ENCODE data around the gene KRT15.

The KRT15 gene

GRCh38 chr17:41556931-41557330 is 38.2 kb upstream of the KRT15 start:
- no peak overlapping the region for H3K27ac ChIP-seq
- TF ChIP-seq CTCF (conservative IDR thresholded peaks at IDR 0.05; ENCODE audit: low read depth), result no peak
- CTCF ChIA-PET, result interaction anchor here (1.1 to 2.1 kb wide), 2 partner anchors 8 to 106 kb away, joined by 3 to 9 read pairs; no protein-coding TSS in a partner anchor
- POLR2A ChIA-PET (ENCODE audit: low non-redundant PET), result no interaction called here
- no peak for DNase-seq (ENCODE audit: low spot score)

- DNase-seq (ENCODE audit: low spot score), result no peak
- no peak for TF ChIP-seq CTCF (conservative IDR thresholded peaks at IDR 0.05; ENCODE audit: low read depth)
- H3K27ac ChIP-seq, result no peak overlapping the region
- POLR2A ChIA-PET (ENCODE audit: low non-redundant PET), result no interaction called here
- CTCF ChIA-PET, result no interaction called here
Observed at GRCh38 chr17:41556306-41556705, 37.6 kb upstream of the KRT15 start.

GRCh38 chr17:41555105-41555887 is 36.6 kb upstream of the KRT15 start:
- no peak overlapping the region for H3K27ac ChIP-seq
- no peak for DNase-seq (ENCODE audit: low spot score)
- no peak for TF ChIP-seq CTCF (conservative IDR thresholded peaks at IDR 0.05; ENCODE audit: low read depth)
- ChIA-PET POLR2A (ENCODE audit: low non-redundant PET) (interaction anchor here (0.7 kb wide), 1 partner anchor 92 kb away, joined by 3 read pairs; no protein-coding TSS in a partner anchor), CTCF (interaction anchor here (0.6 to 0.8 kb wide), 3 partner anchors 24 to 108 kb away, joined by 3 to 7 read pairs (median 4); no protein-coding TSS in a partner anchor)

GRCh38 chr17:41553987-41554680 is 35.4 kb upstream of the KRT15 start:
- TF ChIP-seq CTCF (conservative IDR thresholded peaks at IDR 0.05; ENCODE audit: low read depth), result no peak
- ChIA-PET CTCF (interaction anchor here (0.6 to 2.2 kb wide), 4 partner anchors 109 to 748 kb away, joined by 3 to 6 read pairs (median 4); no protein-coding TSS in a partner anchor), POLR2A (ENCODE audit: low non-redundant PET) (no interaction called here)
- no peak for DNase-seq (ENCODE audit: low spot score)
- H3K27ac ChIP-seq, result no peak overlapping the region

- DNase-seq (ENCODE audit: low spot score), result no peak
- ChIA-PET POLR2A (ENCODE audit: low non-redundant PET) (no interaction called here), CTCF (interaction anchor here (0.6 to 2.2 kb wide), 2 partner anchors 112 to 139 kb away, joined by 3 to 6 read pairs; no protein-coding TSS in a partner anchor)
- TF ChIP-seq CTCF (conservative IDR thresholded peaks at IDR 0.05; ENCODE audit: low read depth), result no peak
- no peak overlapping the region for H3K27ac ChIP-seq
Observed at GRCh38 chr17:41553176-41553575, 34.5 kb upstream of the KRT15 start.

GRCh38 chr17:41552455-41552854 is 33.8 kb upstream of the KRT15 start:
- CTCF ChIA-PET, result interaction anchor here (0.5 to 2.2 kb wide), 6 partner anchors 27 to 341 kb away, joined by 3 to 6 read pairs (median 4); no protein-coding TSS in a partner anchor
- POLR2A ChIA-PET (ENCODE audit: low non-redundant PET), result no interaction called here
- no peak for TF ChIP-seq CTCF (conservative IDR thresholded peaks at IDR 0.05; ENCODE audit: low read depth)
- no peak overlapping the region for H3K27ac ChIP-seq
- DNase-seq (ENCODE audit: low spot score), result no peak

All from RWPE1 (cell line).